Neural cell (in vitro differentiated cells): Measurements from ENCODE around the gene RWDD4.

Experiments used
- EP300 ChIP-seq: fragments of 450-650 bp; conservative IDR thresholded peaks from 2 replicates; pipeline ENCODE4 v1.6.1; 2014; ENCODE audit warnings: antibody characterized with exemption, mild to moderate bottlenecking, moderate library complexity; ENCODE audit not compliant: poor library complexity, severe bottlenecking
- MXI1 ChIP-seq: fragments of 450-650 bp; conservative IDR thresholded peaks from 2 replicates; pipeline ENCODE4 v1.6.1; 2014; ENCODE audit warnings: antibody characterized with exemption, mild to moderate bottlenecking; ENCODE audit not compliant: poor library complexity, severe bottlenecking
- RAD21 ChIP-seq: fragments of 450-650 bp; conservative IDR thresholded peaks from 2 replicates; pipeline ENCODE4 v1.6.1; 2014; ENCODE audit warnings: antibody characterized with exemption, mild to moderate bottlenecking, moderate library complexity
- REST ChIP-seq: IDR thresholded peaks from 2 replicates; pipeline ENCODE4 v1.6.1; 2012; ENCODE audit warnings: borderline replicate concordance
- TF ChIP-seq, protein P1 (sequence below): fragments of 450-650 bp; IDR thresholded peaks from 2 replicates; pipeline ENCODE4 v1.5.1; 2014; ENCODE audit warnings: antibody characterized with exemption, mild to moderate bottlenecking, moderate library complexity; ENCODE audit not compliant: poor library complexity, severe bottlenecking

DNA sequence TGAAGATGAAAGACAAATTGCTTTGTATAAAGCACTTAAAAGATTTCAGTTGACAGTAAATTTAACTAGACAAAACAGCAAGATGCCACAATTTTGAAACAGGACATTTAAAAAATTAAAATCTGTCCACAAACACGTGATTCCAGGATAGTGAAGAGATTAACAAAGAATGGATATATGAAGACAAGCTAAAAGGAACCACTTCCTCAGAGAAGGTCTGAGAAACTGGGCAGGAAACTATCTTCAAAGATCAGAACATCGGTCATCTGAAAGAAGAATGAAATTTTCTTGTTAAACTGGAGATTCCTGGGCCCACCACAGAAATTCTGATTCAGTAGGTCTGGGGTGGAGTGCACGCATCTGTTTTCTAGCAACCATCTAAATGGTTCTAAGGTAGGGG is 1.4 kb downstream of the RWDD4 start:
- TF ChIP-seq, protein P1, sequence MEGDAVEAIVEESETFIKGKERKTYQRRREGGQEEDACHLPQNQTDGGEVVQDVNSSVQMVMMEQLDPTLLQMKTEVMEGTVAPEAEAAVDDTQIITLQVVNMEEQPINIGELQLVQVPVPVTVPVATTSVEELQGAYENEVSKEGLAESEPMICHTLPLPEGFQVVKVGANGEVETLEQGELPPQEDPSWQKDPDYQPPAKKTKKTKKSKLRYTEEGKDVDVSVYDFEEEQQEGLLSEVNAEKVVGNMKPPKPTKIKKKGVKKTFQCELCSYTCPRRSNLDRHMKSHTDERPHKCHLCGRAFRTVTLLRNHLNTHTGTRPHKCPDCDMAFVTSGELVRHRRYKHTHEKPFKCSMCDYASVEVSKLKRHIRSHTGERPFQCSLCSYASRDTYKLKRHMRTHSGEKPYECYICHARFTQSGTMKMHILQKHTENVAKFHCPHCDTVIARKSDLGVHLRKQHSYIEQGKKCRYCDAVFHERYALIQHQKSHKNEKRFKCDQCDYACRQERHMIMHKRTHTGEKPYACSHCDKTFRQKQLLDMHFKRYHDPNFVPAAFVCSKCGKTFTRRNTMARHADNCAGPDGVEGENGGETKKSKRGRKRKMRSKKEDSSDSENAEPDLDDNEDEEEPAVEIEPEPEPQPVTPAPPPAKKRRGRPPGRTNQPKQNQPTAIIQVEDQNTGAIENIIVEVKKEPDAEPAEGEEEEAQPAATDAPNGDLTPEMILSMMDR, result no peak
- no peak for TF ChIP-seq REST
- TF ChIP-seq EP300, result no peak
- no peak for TF ChIP-seq RAD21
- TF ChIP-seq MXI1, result no peak
